Smooth muscle cell (in vitro differentiated cells): ENCODE measurements around the gene RNF130. TPM values are rescaled to one million over a fixed set of nuclear protein-coding genes. Genes with fewer than 3 reads are reported as not detected.
A peak's percentile ranks its signal among the peaks of the same experiment; 100 is the strongest.

Experiments used
- DNase-seq: peaks from one replicate; lab custom pipeline; 2025; ENCODE audit not compliant: unreplicated experiment; lab: John Stamatoyannopoulos, UW
- H2AFZ ChIP-seq: fragments of 200-600 bp; sonication (generic); 2 replicates; pipeline ENCODE4 v1.6.0; 2016; ENCODE audit warnings: antibody characterized with exemption, low read depth, mild to moderate bottlenecking
- H3F3A ChIP-seq: fragments of 200-600 bp; sonication (generic); 2 replicates; pipeline ENCODE4 v1.6.0; 2017; ENCODE audit warnings: antibody characterized with exemption, low read depth
- H3K27ac ChIP-seq: fragments of 200-600 bp; sonication (generic); 2 replicates; pipeline ENCODE4 v1.5.1; 2016; ENCODE audit warnings: low read depth, mild to moderate bottlenecking
- H3K27me3 ChIP-seq: fragments of 200-600 bp; sonication (generic); 2 replicates; pipeline ENCODE4 v1.6.1; 2016; ENCODE audit warnings: low read depth, mild to moderate bottlenecking
- H3K36me3 ChIP-seq: fragments of 200-600 bp; sonication (generic); 2 replicates; pipeline ENCODE4 v1.5.1; 2016; ENCODE audit warnings: low read depth
- H3K4me1 ChIP-seq: fragments of 200-600 bp; sonication (generic); 2 replicates; pipeline ENCODE4 v1.5.1; 2016; ENCODE audit warnings: low read depth
- H3K4me2 ChIP-seq: fragments of 200-600 bp; sonication (generic); 2 replicates; pipeline ENCODE4 v1.6.0; 2016; ENCODE audit warnings: mild to moderate bottlenecking
- H3K4me3 ChIP-seq: fragments of 200-600 bp; sonication (generic); 2 replicates; pipeline ENCODE4 v1.5.1; 2016; ENCODE audit warnings: mild to moderate bottlenecking
- H3K79me2 ChIP-seq: fragments of 200-600 bp; sonication (generic); 2 replicates; pipeline ENCODE4 v1.6.0; 2016; ENCODE audit warnings: low read depth, mild to moderate bottlenecking
- H3K9ac ChIP-seq: fragments of 200-600 bp; sonication (generic); 2 replicates; pipeline ENCODE4 v1.6.0; 2016; ENCODE audit warnings: low read depth
- H3K9me3 ChIP-seq: fragments of 200-600 bp; sonication (generic); replicated peaks from 2 replicates; pipeline ENCODE4 v1.5.1; 2016; ENCODE audit warnings: low read depth
- H4K20me1 ChIP-seq: fragments of 200-600 bp; sonication (generic); 2 replicates; pipeline ENCODE4 v1.6.0; 2016; ENCODE audit warnings: low read depth
- CTCF ChIP-seq: fragments of 200-600 bp; sonication (generic); IDR thresholded peaks from 2 replicates; pipeline ENCODE4 v1.5.1; 2017; ENCODE audit warnings: borderline replicate concordance, mild to moderate bottlenecking, antibody characterized with exemption; ENCODE audit not compliant: insufficient read depth, poor library complexity, severe bottlenecking
- WGBS: methylation state at CpG from one replicate; pipeline ENCODE4 v1.1.7; 2016; ENCODE audit warnings: low lambda C conversion rate; 5-methylcytosine and 5-hydroxymethylcytosine counted together
- polyA plus RNA-seq: library from polyadenylated mRNA; unstranded; fragments of >200 nt; fragmentation: Nextera tagmentation; extraction: Ambion mirVana; gene quantifications from 2 replicates; pipeline ENCODE4 v1.2.1, GENCODE V29; 2016
- total RNA-seq: library from RNA; depleted of rRNA; stranded (reverse); fragments of >200 nt; gene quantifications from 2 replicates; pipeline ENCODE4 v1.2.3, GENCODE V29; 2014

The RNF130 gene
- total and polyA plus RNA-seq, 2 experiments from 2014 or later = 32.4 to 37.5 TPM

- no peak overlapping the region for H2AFZ ChIP-seq
- no peaks in the 10 kb centered on the region for H3K36me3 ChIP-seq
- H3K79me2 ChIP-seq = no peaks in the 10 kb centered on the region
- H3K4me3 ChIP-seq = no peak overlapping the region
- WGBS = 84% methylated on average over 6 of the region's 6 CpGs
- H3F3A ChIP-seq = no peaks in the 10 kb centered on the region
- no peaks in the 10 kb centered on the region for H4K20me1 ChIP-seq
- no peaks in the 10 kb centered on the region for H3K27me3 ChIP-seq
- H3K27ac ChIP-seq = no peak overlapping the region
- H3K4me2 ChIP-seq = no peak overlapping the region
- H3K9ac ChIP-seq = no peak overlapping the region
- no peak for TF ChIP-seq CTCF
- H3K4me1 ChIP-seq = no peaks in the 10 kb centered on the region
- no peak for DNase-seq
- H3K9me3 ChIP-seq = no peaks in the 10 kb centered on the region
These were observed 155.0 kb downstream of the RNF130 start for GRCh38 chr5:179916523-179916922.

- Histone ChIP-seq H3K4me1 (no peaks in the 10 kb centered on the region), H2AFZ (no peak overlapping the region), H3K27ac (no peak overlapping the region), H3K4me2 (no peak overlapping the region), H3K27me3 (no peaks in the 10 kb centered on the region), H3K36me3 (no peaks in the 10 kb centered on the region), H4K20me1 (no peaks in the 10 kb centered on the region), H3K9ac (no peak overlapping the region), H3K9me3 (no peaks in the 10 kb centered on the region), H3K4me3 (no peak overlapping the region), H3K79me2 (no peaks in the 10 kb centered on the region), H3F3A (no peaks in the 10 kb centered on the region)
- 92% methylated on average over 10 of the region's 10 CpGs for WGBS
- no peak for DNase-seq
- no peak for TF ChIP-seq CTCF
These were observed 156.1 kb downstream of the RNF130 start for GRCh38 chr5:179915406-179915935.

GRCh38 chr5:179914032-179914755 lies 157.4 kb downstream of the RNF130 start:
- no peaks in the 10 kb centered on the region for H3K27me3 ChIP-seq
- no peak for DNase-seq
- no peaks in the 10 kb centered on the region for H3K9me3 ChIP-seq
- H3K36me3 ChIP-seq = no peaks in the 10 kb centered on the region
- H2AFZ ChIP-seq = peak overlapping the region; percentile 83
- no peaks in the 10 kb centered on the region for H3K4me1 ChIP-seq
- no peak overlapping the region for H3K4me3 ChIP-seq
- H3F3A ChIP-seq = no peaks in the 10 kb centered on the region
- TF ChIP-seq CTCF = no peak
- H3K9ac ChIP-seq = no peak overlapping the region
- 59% methylated on average over 8 of the region's 8 CpGs for WGBS
- no peaks in the 10 kb centered on the region for H4K20me1 ChIP-seq
- H3K27ac ChIP-seq = peak overlapping the region; percentile 34
- no peaks in the 10 kb centered on the region for H3K79me2 ChIP-seq
- H3K4me2 ChIP-seq = no peak overlapping the region

DNA sequence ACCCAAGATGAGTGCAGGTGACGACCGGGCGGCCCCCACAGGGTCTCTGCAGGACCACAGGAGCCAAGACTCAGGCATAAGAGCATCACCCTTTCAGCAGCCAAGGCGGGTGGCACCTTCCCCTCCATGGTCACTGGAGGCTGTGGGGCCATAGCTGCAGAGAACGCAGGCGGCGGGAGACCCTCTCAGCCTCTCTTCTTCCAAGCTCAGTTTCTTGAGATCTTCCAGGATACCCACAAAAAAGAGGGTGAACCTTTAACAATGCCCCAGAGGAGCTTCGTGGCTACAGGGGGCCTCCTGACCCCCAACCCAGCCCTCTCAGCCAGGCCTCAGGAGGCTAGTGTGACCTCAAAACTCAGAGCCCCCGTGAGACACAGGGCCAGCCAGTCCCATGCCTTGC lies 158.1 kb downstream of the RNF130 start:
- H3K79me2 ChIP-seq = no peaks in the 10 kb centered on the region
- 96% methylated on average over 9 of the region's 9 CpGs for WGBS
- H3K9me3 ChIP-seq = no peaks in the 10 kb centered on the region
- no peak overlapping the region for H3K9ac ChIP-seq
- no peaks in the 10 kb centered on the region for H4K20me1 ChIP-seq
- no peak overlapping the region for H3K4me3 ChIP-seq
- no peaks in the 10 kb centered on the region for H3K36me3 ChIP-seq
- no peaks in the 10 kb centered on the region for H3K27me3 ChIP-seq
- DNase-seq = no peak
- no peak overlapping the region for H3K27ac ChIP-seq
- no peak for TF ChIP-seq CTCF
- H2AFZ ChIP-seq = no peak overlapping the region
- no peaks in the 10 kb centered on the region for H3F3A ChIP-seq
- no peak overlapping the region for H3K4me2 ChIP-seq
- H3K4me1 ChIP-seq = no peaks in the 10 kb centered on the region
